H9 (cell line): Measurements from ENCODE around the gene MRPL28. TPM values are rescaled to one million over a fixed set of nuclear protein-coding genes. Genes with fewer than 3 reads are reported as not detected.

Experiments
- DNase-seq: peaks from one replicate; pipeline ENCODE4 v3.0.0-alpha.2; 2017
- H2AFZ ChIP-seq: one replicate; pipeline ENCODE4 v1.6.1; 2013; ENCODE audit warnings: mild to moderate bottlenecking, low read length, control low read depth, moderate library complexity
- H2AK5ac ChIP-seq: 2 replicates; pipeline ENCODE4 v1.6.1; 2013; ENCODE audit warnings: low read length, control low read depth, mixed read lengths; ENCODE audit not compliant: insufficient read length
- H2BK120ac ChIP-seq: one replicate; pipeline ENCODE4 v1.6.1; 2013; ENCODE audit warnings: low read depth, mild to moderate bottlenecking, low read length, control low read depth, inconsistent platforms; ENCODE audit not compliant: poor library complexity, severe bottlenecking
- H2BK12ac ChIP-seq: 2 replicates; pipeline ENCODE4 v1.6.1; 2013; ENCODE audit warnings: low read length, control low read depth, mixed read lengths, low read depth; ENCODE audit not compliant: insufficient read length
- H2BK15ac ChIP-seq: 2 replicates; pipeline ENCODE4 v1.6.1; 2013; ENCODE audit warnings: low read depth, low read length, control low read depth
- H2BK20ac ChIP-seq: one replicate; pipeline ENCODE4 v1.6.1; 2013; ENCODE audit warnings: low read depth, mild to moderate bottlenecking, low read length, control low read depth, inconsistent platforms; ENCODE audit not compliant: poor library complexity, severe bottlenecking
- H2BK5ac ChIP-seq: 2 replicates; pipeline ENCODE4 v1.6.1; 2013; ENCODE audit warnings: low read length, control low read depth, mixed read lengths; ENCODE audit not compliant: insufficient read length
- H3K14ac ChIP-seq: 2 replicates; pipeline ENCODE4 v1.6.1; 2013; ENCODE audit warnings: low read length, control low read depth; ENCODE audit not compliant: insufficient read depth
- H3K18ac ChIP-seq: 2 replicates; pipeline ENCODE4 v1.6.1; 2013; ENCODE audit warnings: low read depth, mild to moderate bottlenecking, mixed read lengths, low read length, control low read depth; ENCODE audit not compliant: insufficient read length
- H3K23ac ChIP-seq: 2 replicates; pipeline ENCODE4 v1.6.1; 2013; ENCODE audit warnings: low read length, control low read depth, mixed read lengths, low read depth; ENCODE audit not compliant: insufficient read length
- H3K23me2 ChIP-seq: 2 replicates; pipeline ENCODE4 v1.6.1; 2013; ENCODE audit warnings: low read depth, mild to moderate bottlenecking, mixed read lengths, low read length, control low read depth; ENCODE audit not compliant: insufficient read length, poor library complexity, severe bottlenecking
- H3K27ac ChIP-seq: 2 replicates; pipeline ENCODE4 v1.5.1; 2013; ENCODE audit warnings: low read length, control low read depth, mixed read lengths, low read depth; ENCODE audit not compliant: insufficient read length
- H3K27me3 ChIP-seq: 2 replicates; pipeline ENCODE4 v1.6.1; 2013; ENCODE audit warnings: low read length, control low read depth, inconsistent platforms; ENCODE audit not compliant: insufficient read depth
- H3K4ac ChIP-seq: 2 replicates; pipeline ENCODE4 v1.6.1; 2013; ENCODE audit warnings: low read depth, mild to moderate bottlenecking, control low read depth, inconsistent platforms, low read length, moderate library complexity
- H3K4me1 ChIP-seq: 2 replicates; pipeline ENCODE4 v1.6.1; 2013; ENCODE audit warnings: low read length, control low read depth, inconsistent platforms; ENCODE audit not compliant: insufficient read depth
- H3K4me2 ChIP-seq: 2 replicates; pipeline ENCODE4 v1.6.1; 2013; ENCODE audit warnings: low read length, control low read depth, mixed read lengths; ENCODE audit not compliant: insufficient read length, insufficient read depth
- H3K56ac ChIP-seq: 2 replicates; pipeline ENCODE4 v1.6.1; 2013; ENCODE audit warnings: low read depth, mild to moderate bottlenecking, mixed read lengths, low read length, control low read depth; ENCODE audit not compliant: insufficient read length
- H3K79me1 ChIP-seq: 2 replicates; pipeline ENCODE4 v1.6.1; 2013; ENCODE audit warnings: low read depth, mild to moderate bottlenecking, moderate library complexity, low read length, control low read depth, inconsistent platforms; ENCODE audit not compliant: insufficient read depth, poor library complexity, severe bottlenecking
- H3K79me2 ChIP-seq: 2 replicates; pipeline ENCODE4 v1.6.1; 2013; ENCODE audit warnings: low read length, control low read depth, inconsistent platforms; ENCODE audit not compliant: insufficient read depth
- H3K9ac ChIP-seq: 2 replicates; pipeline ENCODE4 v1.6.1; 2013; ENCODE audit warnings: low read length, control low read depth, mixed read lengths; ENCODE audit not compliant: insufficient read length; ENCODE audit errors: extremely low read depth
- H3K9me3 ChIP-seq: one replicate; pipeline ENCODE4 v1.6.1; 2013; ENCODE audit warnings: low read depth, low read length, inconsistent platforms; ENCODE audit not compliant: control insufficient read depth
- H3T11ph ChIP-seq: one replicate; pipeline ENCODE4 v1.6.1; 2013; ENCODE audit warnings: mild to moderate bottlenecking, low read length, control low read depth, inconsistent platforms
- H4K20me1 ChIP-seq: one replicate; pipeline ENCODE4 v1.6.1; 2013; ENCODE audit not compliant: control insufficient read depth, insufficient read length, insufficient read depth
- H4K5ac ChIP-seq: 2 replicates; pipeline ENCODE4 v1.6.1; 2013; ENCODE audit warnings: low read depth, mild to moderate bottlenecking, mixed read lengths, low read length, control low read depth; ENCODE audit not compliant: insufficient read length
- H4K8ac ChIP-seq: replicated peaks from 2 replicates; pipeline ENCODE4 v1.6.1; 2013; ENCODE audit warnings: low read length, control low read depth, mixed read lengths, low read depth; ENCODE audit not compliant: insufficient read length
- H4K91ac ChIP-seq: 2 replicates; pipeline ENCODE4 v1.6.1; 2013; ENCODE audit warnings: low read depth, mild to moderate bottlenecking, moderate library complexity, mixed read lengths, low read length, control low read depth; ENCODE audit not compliant: insufficient read length
- H3K27ac Mint-ChIP-seq, 3 experiments: 2 replicates in 2 of 3; 3 replicates in 1 of 3; pipeline ENCODE4 v1.8.0; 2020 to 2021; ENCODE audit warnings: mixed read lengths in 3 of 3, mild to moderate bottlenecking in 1 of 3, moderate library complexity in 1 of 3
- H3K27me3 Mint-ChIP-seq: 2 replicates; pipeline ENCODE4 v1.8.0; 2021; ENCODE audit warnings: low read depth, mild to moderate bottlenecking, moderate library complexity, mixed read lengths
- H3K36me3 Mint-ChIP-seq, 3 experiments: 2 replicates in 2 of 3; 3 replicates in 1 of 3; pipeline ENCODE4 v1.8.0; 2020 to 2021; ENCODE audit warnings: low read depth in 3 of 3, mixed read lengths in 3 of 3; ENCODE audit not compliant: insufficient read depth in 1 of 3
- H3K4me1 Mint-ChIP-seq, 2 experiments: 2 replicates each; pipeline ENCODE4 v1.8.0; 2020; ENCODE audit warnings: mixed read lengths in 2 of 2
- H3K4me3 Mint-ChIP-seq, 2 experiments: 2 replicates in 1 of 2; 3 replicates in 1 of 2; pipeline ENCODE4 v1.8.0; 2020 to 2021; ENCODE audit warnings: mild to moderate bottlenecking in 2 of 2, mixed read lengths in 2 of 2, moderate library complexity in 1 of 2
- H3K9me3 Mint-ChIP-seq, 2 experiments: 2 replicates in 1 of 2; 3 replicates in 1 of 2; pipeline ENCODE4 v1.8.0; 2020; ENCODE audit warnings: mild to moderate bottlenecking in 2 of 2, mixed read lengths in 2 of 2, moderate library complexity in 1 of 2
- CTCF ChIP-seq: fragments of 200-600 bp; sonication (generic); conservative IDR thresholded peaks from 3 replicates; pipeline ENCODE4 v1.8.0; 2021; ENCODE audit warnings: antibody characterized with exemption, mild to moderate bottlenecking
- WGBS: extraction: QIAGEN DNeasy Blood & Tissue Kit; methylation state at CpG from one replicate; pipeline ENCODE4 v1.1.7; 2013; ENCODE audit warnings: missing lambda C conversion rate, low lambda C conversion rate, mixed read lengths; ENCODE audit not compliant: insufficient read length; ENCODE audit errors: extremely low coverage; 5-methylcytosine and 5-hydroxymethylcytosine counted together
- total RNA-seq: library from RNA; stranded (reverse); gene quantifications from 2 replicates; pipeline ENCODE4 v1.2.1, GENCODE V29; 2021

MRPL28 gene
- total RNA-seq, 1 experiment from 2014 or later = 154 TPM

GRCh38 chr16:366476-366875, 3.9 kb downstream of the MRPL28 start:
- Mint-ChIP-seq H3K4me3 (no peak overlapping the region), H3K27ac (no peak overlapping the region), H3K27me3 (peaks cover 9% of the 10 kb centered on the region), H3K4me1 (peaks cover 14 to 22% of the 10 kb centered on the region in 2 experiments), H3K9me3 (no peaks in the 10 kb centered on the region), H3K36me3 (peaks cover 3 to 32% (median 29%) of the 10 kb centered on the region in 3 experiments; a peak in 6 of 7 replicates)
- Histone ChIP-seq H3T11ph (no peak overlapping the region), H3K56ac (no peak overlapping the region), H2BK20ac (no peak overlapping the region), H4K5ac (no peak overlapping the region), H3K27ac (no peak overlapping the region), H3K9me3 (no peaks in the 10 kb centered on the region), H4K91ac (no peak overlapping the region), H3K23me2 (no peaks in the 10 kb centered on the region), H2BK15ac (no peak overlapping the region), H2BK120ac (no peak overlapping the region), H2BK12ac (no peak overlapping the region), H3K79me2 (no peaks in the 10 kb centered on the region), H3K23ac (no peak overlapping the region), H4K20me1 (no peaks in the 10 kb centered on the region), H3K4me1 (no peaks in the 10 kb centered on the region), H3K4ac (no peak overlapping the region), H2AK5ac (no peak overlapping the region), H2BK5ac (no peak overlapping the region), H3K14ac (no peak overlapping the region), H3K79me1 (no peaks in the 10 kb centered on the region), H3K4me2 (no peak overlapping the region), H3K27me3 (no peaks in the 10 kb centered on the region), H3K9ac (no peak overlapping the region), H2AFZ (no peak overlapping the region), H4K8ac (no peak overlapping the region), H3K18ac (no peak overlapping the region)
- no peak for TF ChIP-seq CTCF
- WGBS = no CpG with 5 or more reads among the region's 10 CpGs
- DNase-seq = no peak
